Skeletal muscle cell (primary cell): ENCODE results near the gene CIAO3.
"Not testable (repeated sequence)": the region's sequence is repeated elsewhere in the genome, so short reads cannot be mapped to it uniquely, and the experiment has no call there.

Experiments used
- DNase-seq: peaks from one replicate; pipeline ENCODE4 v3.0.0-alpha.2; 2010; ENCODE audit warnings: low read depth
- H3K4me3 ChIP-seq: 2 replicates; pipeline ENCODE4 v1.5.1; 2011; ENCODE audit warnings: low read depth, mild to moderate bottlenecking, control low read depth, low read length, moderate library complexity

CIAO3 gene

DNA sequence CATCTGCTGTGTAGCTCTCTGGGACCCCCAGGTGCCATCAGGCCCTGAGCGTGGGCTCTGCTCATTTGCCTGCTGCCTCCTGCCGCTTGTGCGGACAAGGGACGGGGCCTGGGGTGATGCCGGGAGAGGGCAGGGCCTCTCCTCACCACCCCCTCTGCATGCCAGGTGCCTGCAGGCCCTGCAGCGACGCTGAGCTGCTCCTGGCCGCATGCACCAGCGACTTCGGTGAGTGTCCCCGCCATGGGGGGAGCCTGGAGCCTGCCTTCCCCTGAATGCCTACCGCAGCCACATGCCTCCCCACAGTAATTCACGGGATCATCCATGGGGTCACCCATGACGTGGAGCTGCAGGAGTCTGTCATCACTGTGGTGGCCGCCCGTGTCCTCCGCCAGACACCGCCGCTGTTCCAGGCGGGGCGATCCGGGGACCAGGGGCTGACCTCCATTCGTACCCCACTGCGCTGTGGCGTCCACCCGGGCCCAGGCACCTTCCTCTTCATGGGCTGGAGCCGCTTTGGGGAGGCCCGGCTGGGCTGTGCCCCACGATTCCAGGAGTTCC lies 23.9 kb downstream of the CIAO3 start:
- DNase-seq: no peak
- no peak overlapping the region for H3K4me3 ChIP-seq

GRCh38 chr16:716200-716568 lies 24.6 kb downstream of the CIAO3 start:
- no peak for DNase-seq
- peak overlapping the region; percentile 63 for H3K4me3 ChIP-seq

GRCh38 chr16:715477-716199 lies 25.2 kb downstream of the CIAO3 start:
- no peak for DNase-seq
- peak overlapping the region; percentile 63 for H3K4me3 ChIP-seq

- peak within 1 kb of the TSS; percentile 63 for H3K4me3 ChIP-seq
- peak; percentile 53 for DNase-seq
Measured at GRCh38 chr16:714558-715476, 26.0 kb downstream of the CIAO3 start, which contains the start of gene METRN. Gene METRN, plus strand, starts transcription at chr16:715118. Its CDS starts 172 bp downstream, at chr16:715290.

DNA sequence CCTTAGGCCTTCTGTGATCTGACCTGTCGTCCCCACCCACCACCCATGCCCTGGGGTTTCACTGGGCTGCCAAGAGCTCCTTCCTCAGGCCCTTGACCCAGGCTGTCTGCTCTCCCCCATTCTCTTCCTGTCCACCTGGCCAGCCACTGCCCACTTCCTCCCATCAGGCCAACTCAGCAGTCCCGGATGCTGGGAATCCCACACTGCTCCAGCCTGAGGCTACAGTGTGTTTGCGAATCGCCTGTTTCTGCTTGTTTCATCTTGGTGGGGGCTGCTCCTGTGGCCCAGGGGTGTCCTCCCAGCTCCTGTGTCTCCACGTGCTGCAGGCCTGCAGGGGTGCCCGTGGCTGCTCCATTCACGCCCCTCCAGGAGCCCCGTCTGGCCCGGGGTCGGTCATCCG lies 26.7 kb downstream of the CIAO3 start:
- no peak for DNase-seq
- H3K4me3 ChIP-seq: no peak overlapping the region

- not testable (repeated sequence) for H3K4me3 ChIP-seq
- DNase-seq: peak; percentile 91
Measured at GRCh38 chr16:712740-713250, 28.0 kb downstream of the CIAO3 start.

- no peak for DNase-seq
- H3K4me3 ChIP-seq: no peak overlapping the region
Measured at GRCh38 chr16:711548-712320, 29.1 kb downstream of the CIAO3 start.

- DNase-seq: no peak
- no peak overlapping the region for H3K4me3 ChIP-seq
Measured at GRCh38 chr16:711084-711483, 29.7 kb downstream of the CIAO3 start.

GRCh38 chr16:710500-711075 lies 30.2 kb downstream of the CIAO3 start:
- H3K4me3 ChIP-seq: no peak overlapping the region
- DNase-seq: no peak

- DNase-seq: peak; percentile 65
- H3K4me3 ChIP-seq: no peak overlapping the region
Measured at GRCh38 chr16:709566-710499, 31.0 kb downstream of the CIAO3 start.

DNA sequence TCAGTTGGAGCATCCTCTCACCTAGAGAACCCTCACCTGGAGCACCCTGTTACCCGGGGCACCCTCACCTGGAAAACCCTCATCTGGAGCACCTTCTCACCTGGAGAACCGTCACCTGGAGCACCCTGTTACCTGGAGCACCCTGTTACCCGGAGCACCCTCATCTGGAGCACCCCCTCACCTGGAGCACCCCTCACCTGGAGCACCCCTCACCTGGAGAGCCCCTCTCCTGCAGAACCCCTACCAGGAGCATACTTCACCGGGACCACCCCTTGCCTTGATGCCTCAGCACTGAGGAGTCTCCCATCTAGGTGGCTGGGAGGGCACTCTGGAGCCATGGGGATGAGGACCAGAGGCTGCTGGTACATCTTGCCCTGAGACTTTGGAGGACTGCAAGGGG lies 31.8 kb downstream of the CIAO3 start:
- no peak for DNase-seq
- H3K4me3 ChIP-seq: no peak overlapping the region

GRCh38 chr16:708019-708418 lies 32.8 kb downstream of the CIAO3 start:
- no peak overlapping the region for H3K4me3 ChIP-seq
- no peak for DNase-seq

GRCh38 chr16:707062-707538 lies 33.7 kb downstream of the CIAO3 start:
- DNase-seq: no peak
- no peak overlapping the region for H3K4me3 ChIP-seq

- H3K4me3 ChIP-seq: peak overlapping the region; percentile 11
- DNase-seq: no peak
Measured at GRCh38 chr16:706189-707061, 34.4 kb downstream of the CIAO3 start.

DNA sequence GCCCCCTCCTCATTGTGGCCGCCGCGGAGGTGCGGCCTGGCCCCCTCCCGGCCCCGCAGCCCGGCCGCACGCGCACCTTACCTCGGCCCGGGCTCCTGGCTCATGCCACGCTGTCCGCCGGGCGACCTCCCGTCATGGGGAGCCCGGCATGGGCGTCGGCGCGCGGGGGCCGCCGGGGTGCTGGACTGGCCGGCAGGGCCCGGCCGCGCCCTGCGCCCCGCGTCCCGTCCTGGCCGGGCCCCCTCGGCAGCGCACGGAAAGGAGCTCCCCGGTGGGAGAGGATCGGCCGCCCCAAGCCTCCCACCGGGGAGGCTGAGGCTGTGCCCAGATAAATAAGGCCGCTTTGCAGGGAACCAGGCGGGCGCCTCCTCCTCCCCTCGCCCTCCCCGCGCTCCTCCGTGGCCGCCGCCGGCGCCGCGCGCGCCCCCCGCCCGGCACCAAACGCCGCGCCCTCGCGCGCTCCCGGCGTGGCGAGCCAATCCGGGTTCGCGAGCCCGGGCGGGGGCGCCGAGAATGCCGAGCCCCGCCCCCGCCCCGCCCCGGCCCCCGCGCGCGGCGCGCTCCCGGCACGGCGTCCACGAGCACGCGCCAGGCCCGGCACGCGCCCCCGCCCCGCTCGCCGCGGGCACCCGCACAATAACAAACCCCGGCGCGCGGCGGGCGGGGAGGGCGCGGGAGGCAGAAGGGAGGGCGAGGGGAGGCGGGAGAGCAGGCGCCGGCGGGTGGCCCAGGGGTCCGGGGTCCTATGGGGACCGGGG lies 35.2 kb downstream of the CIAO3 start, which contains the start of gene FBXL16:
Gene FBXL16, minus strand, starts transcription at position 371 of the 758 bp plus-strand sequence. CDS start 8,396 bp downstream, outside the sequence.
- DNase-seq: no peak
- peak within 1 kb of the TSS; percentile 37 for H3K4me3 ChIP-seq
